GM12892 (cell line): ENCODE data around the gene STK16.

Source experiments
- POLR2A ChIP-seq: IDR thresholded peaks from 2 replicates; pipeline ENCODE4 v1.6.1; 2011; ENCODE audit warnings: low read depth, low read length, control low read depth
- POLR2AphosphoS5 ChIP-seq: IDR thresholded peaks from 2 replicates; pipeline ENCODE4 v1.6.1; 2011; ENCODE audit warnings: low read depth, low read length, control low read depth
- TAF1 ChIP-seq: IDR thresholded peaks from 2 replicates; pipeline ENCODE4 v1.6.1; 2011; ENCODE audit warnings: low read depth, mild to moderate bottlenecking, control low read depth, low read length, borderline replicate concordance

- no peak for TF ChIP-seq POLR2AphosphoS5
- no peak for TF ChIP-seq POLR2A
- TF ChIP-seq TAF1 = no peak
These were observed 39.3 kb upstream of the STK16 start for GRCh38 chr2:219205981-219206327.
